HG03439 (cell line): ENCODE data around the gene TAS2R16.
"Not testable (repeated sequence)": the region's sequence is repeated elsewhere in the genome, so short reads cannot be mapped to it uniquely, and the experiment has no call there.

ENCODE experiments used
- ATAC-seq: cut with Tn5 transposase; IDR thresholded peaks from one replicate; pipeline ENCODE4 v1.9.1; 2021; ENCODE audit warnings: mild to moderate bottlenecking, moderate library complexity; ENCODE audit not compliant: unreplicated experiment

TAS2R16 gene

DNA sequence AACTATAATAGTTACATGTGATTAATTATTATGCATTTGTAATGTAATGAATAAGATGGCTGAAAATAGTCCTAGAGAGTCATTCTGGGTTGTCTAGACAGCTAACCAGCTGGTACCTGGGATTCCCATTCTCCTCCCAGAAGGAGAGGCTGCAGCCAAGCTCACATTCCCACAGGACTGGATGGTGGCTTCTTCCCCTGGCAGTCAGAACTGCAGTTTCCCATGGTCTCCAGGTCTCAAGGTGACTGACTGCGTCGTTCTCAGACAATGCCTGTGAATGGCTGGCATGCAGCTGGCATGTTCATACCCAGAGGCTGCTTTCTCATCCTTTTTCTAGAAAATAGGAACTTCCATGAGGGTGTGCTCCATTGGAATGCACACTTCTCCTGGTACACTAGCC is 21.3 kb downstream of the TAS2R16 start:
- no peak for ATAC-seq

- no peak for ATAC-seq
Observed at GRCh38 chr7:122972056-122972455, 23.4 kb downstream of the TAS2R16 start.

GRCh38 chr7:122970740-122971725 is 24.5 kb downstream of the TAS2R16 start:
- no peak for ATAC-seq

DNA sequence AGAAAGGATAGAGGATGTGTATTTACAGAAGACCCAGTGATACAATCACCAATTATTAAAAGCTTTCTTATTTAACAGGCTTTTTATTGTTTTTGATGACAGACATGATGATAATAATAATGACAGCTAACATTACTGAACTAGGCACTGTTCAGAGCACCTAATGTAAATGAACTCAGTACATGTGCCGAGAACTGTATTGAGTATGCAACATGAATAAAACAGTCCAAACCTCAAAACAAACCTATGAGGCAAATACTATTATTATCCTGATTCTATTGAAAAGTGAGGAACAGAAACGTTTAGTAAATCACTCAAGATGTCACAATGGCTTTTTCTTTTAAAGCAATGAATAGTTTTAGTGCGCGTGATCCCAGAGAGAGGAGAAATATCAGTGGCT is 27.1 kb downstream of the TAS2R16 start:
- ATAC-seq = no peak

GRCh38 chr7:122965306-122965705 is 30.2 kb downstream of the TAS2R16 start:
- ATAC-seq = no peak

DNA sequence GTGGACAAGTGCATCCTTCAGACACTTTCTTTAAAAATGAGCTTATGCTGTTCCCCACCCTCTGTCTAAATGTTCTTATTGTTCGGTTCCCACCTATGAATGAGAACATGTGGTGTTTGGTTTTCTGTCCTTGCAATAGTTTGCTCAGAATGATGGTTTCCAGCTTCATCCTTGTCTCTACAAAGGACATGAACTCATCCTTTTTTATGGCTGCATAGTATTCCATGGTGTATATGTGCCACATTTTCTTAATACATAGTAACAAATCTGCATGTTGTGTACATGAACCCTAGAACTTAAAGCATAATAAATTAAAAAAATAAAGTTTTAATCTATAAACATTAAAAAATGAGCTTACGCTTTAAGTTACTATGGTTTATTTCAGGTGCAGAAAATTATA is 41.8 kb downstream of the TAS2R16 start:
- ATAC-seq = not testable (repeated sequence)

GRCh38 chr7:122951006-122951405 is 44.5 kb downstream of the TAS2R16 start:
- no peak for ATAC-seq

- ATAC-seq = no peak
Observed at GRCh38 chr7:122949186-122949585, 46.3 kb downstream of the TAS2R16 start.
